HepG2 (cell line): ENCODE results near the gene PARD3. TPM values are rescaled to one million over a fixed set of nuclear protein-coding genes. Genes with fewer than 3 reads are reported as not detected.

ENCODE experiments used
- ATAC-seq: fragments of 200-7000 bp; cut with Tn5 transposase; 3 replicates; pipeline ENCODE4 v1.9.1; 2020; ENCODE audit warnings: mild to moderate bottlenecking, moderate library complexity
- BruUV-seq: library from RNA; stranded (reverse); fragments of 400-500 nt; replicated peaks from 2 replicates; lab custom pipeline; 2021; lab: Mats Ljungman, UMichigan
- CTCF ChIA-PET: fragments of 300-600 bp; formaldehyde crosslinking; extraction: SDS; loops from one replicate; lab custom pipeline; 2021; ENCODE audit warnings: low total read pairs, inconsistent platforms, low intra/inter-chr PET ratio; lab: Yijun Ruan, JAX
- POLR2A ChIA-PET: fragments of 350-600 bp; sonication (Branson Sonifier 250); formaldehyde crosslinking; loops from one replicate; lab custom pipeline; 2020; ENCODE audit warnings: antibody characterized with exemption, inconsistent platforms; lab: Yijun Ruan, JAX
- DNase-seq: peaks from one replicate; pipeline ENCODE4 v3.0.0-alpha.2; 2015; ENCODE audit warnings: low spot score
- FAIRE-seq: peaks from 3 replicates; lab custom pipeline; 2011; peaks lifted over from hg19 to GRCh38; lab: Jason Lieb, UNC
- H2AFZ ChIP-seq: one replicate; pipeline ENCODE4 v1.6.1; 2011; ENCODE audit warnings: low read length, inconsistent platforms
- H3K27ac ChIP-seq: fragments of 300-600 bp; 3 replicates; pipeline ENCODE4 v1.8.0; 2011; ENCODE audit warnings: mixed run types, mild to moderate bottlenecking, mixed read lengths, low read length, inconsistent platforms; ENCODE audit not compliant: insufficient read depth; ENCODE audit errors: extremely low read length
- H3K27me3 ChIP-seq, 2 experiments: fragments of 200-600 bp in 1 of 2; 2 replicates in 1 of 2; 3 replicates in 1 of 2; pipeline versions ENCODE4 v1.6.0 to v1.8.0; 2011; ENCODE audit warnings: low read length in 2 of 2, mild to moderate bottlenecking in 2 of 2, moderate library complexity in 2 of 2, inconsistent platforms in 1 of 2; ENCODE audit not compliant: insufficient read depth in 2 of 2, control insufficient read depth in 1 of 2
- H3K36me3 ChIP-seq, 2 experiments: fragments of 200-600 bp in 1 of 2; replicated peaks in 1 of 2; 2 replicates in 1 of 2; 3 replicates in 1 of 2; pipeline versions ENCODE4 v1.5.1 to v1.8.0; 2011; ENCODE audit warnings: low read length in 2 of 2, inconsistent platforms in 1 of 2; ENCODE audit not compliant: insufficient read depth in 2 of 2, control insufficient read depth in 1 of 2
- H3K4me1 ChIP-seq: 2 replicates; pipeline ENCODE4 v1.5.1; 2012; ENCODE audit warnings: low read length, inconsistent platforms; ENCODE audit not compliant: insufficient read depth
- H3K4me2 ChIP-seq: 2 replicates; pipeline ENCODE4 v1.6.0; 2011; ENCODE audit warnings: low read depth, low read length, inconsistent platforms
- H3K4me3 ChIP-seq, 3 experiments: fragments of 200-600 bp in 1 of 3; sonication (generic), shearing (Covaris generic) in 1 of 3; replicated peaks in 1 of 3; 2 replicates each; pipeline ENCODE4 v1.5.1; 2011 to 2016; ENCODE audit warnings: low read length in 3 of 3, inconsistent platforms in 2 of 3, low read depth in 2 of 3, mild to moderate bottlenecking in 2 of 3, control low read depth in 1 of 3, mixed read lengths in 1 of 3; ENCODE audit not compliant: insufficient read depth in 1 of 3
- H3K79me2 ChIP-seq: one replicate; pipeline ENCODE4 v1.6.1; 2011; ENCODE audit warnings: low read length, inconsistent platforms; ENCODE audit not compliant: insufficient read depth
- H3K9ac ChIP-seq: 2 replicates; pipeline ENCODE4 v1.6.0; 2011; ENCODE audit warnings: mild to moderate bottlenecking, low read depth, low read length, inconsistent platforms; ENCODE audit not compliant: insufficient read depth
- H3K9me3 ChIP-seq: 2 replicates; pipeline ENCODE4 v1.5.1; 2012; ENCODE audit warnings: mild to moderate bottlenecking, low read length
- H4K20me1 ChIP-seq: 2 replicates; pipeline ENCODE4 v1.6.0; 2011; ENCODE audit warnings: inconsistent platforms, mild to moderate bottlenecking, low read length, moderate library complexity; ENCODE audit not compliant: insufficient read depth
- ARHGAP35 ChIP-seq: sonication (generic); formaldehyde crosslinking; IDR thresholded peaks from 2 replicates; pipeline ENCODE4 v1.9.0; 2022; ENCODE audit warnings: mild to moderate bottlenecking, inconsistent platforms, moderate library complexity, missing genetic modification reagents, borderline replicate concordance
- ATF3 ChIP-seq: sonication (generic); formaldehyde crosslinking; IDR thresholded peaks from 2 replicates; pipeline ENCODE4 v1.4.0; 2020; ENCODE audit warnings: missing genetic modification reagents
- BRCA1 ChIP-seq: sonication (generic); formaldehyde crosslinking; IDR thresholded peaks from 2 replicates; pipeline ENCODE4 v1.4.0; 2020; ENCODE audit warnings: missing genetic modification reagents
- CBX2 ChIP-seq, 2 experiments: fragments of 200-600 bp in 1 of 2; sonication (generic); formaldehyde crosslinking in 1 of 2; IDR thresholded peaks; 2 replicates each; pipeline versions ENCODE4 v1.7.0 to v1.8.1; 2018 to 2022; ENCODE audit warnings: low read depth in 2 of 2, low read length in 1 of 2, mild to moderate bottlenecking in 1 of 2, missing genetic modification reagents in 1 of 2
- CHCHD3 ChIP-seq: sonication (generic); formaldehyde crosslinking; IDR thresholded peaks from 2 replicates; pipeline ENCODE4 v1.8.0; 2022; ENCODE audit warnings: mild to moderate bottlenecking, missing genetic modification reagents, moderate library complexity
- FOXK2 ChIP-seq: fragments of 450-650 bp; IDR thresholded peaks from 2 replicates; pipeline ENCODE4 v1.6.1; 2016
- LBX2 ChIP-seq: sonication (generic); formaldehyde crosslinking; IDR thresholded peaks from 2 replicates; pipeline ENCODE4 v1.5.0; 2020; ENCODE audit warnings: missing genetic modification reagents, mild to moderate bottlenecking, borderline replicate concordance
- MLX ChIP-seq: IDR thresholded peaks from 2 replicates; pipeline ENCODE4 v1.6.1; 2016
- NR0B2 ChIP-seq: sonication (generic); formaldehyde crosslinking; IDR thresholded peaks from 2 replicates; pipeline ENCODE4 v1.4.0; 2020; ENCODE audit warnings: mild to moderate bottlenecking, missing genetic modification reagents
- RBFOX2 ChIP-seq: fragments of 200-400 bp; formaldehyde crosslinking; IDR thresholded peaks from 2 replicates; pipeline ENCODE4 v1.6.1; 2017; ENCODE audit warnings: low read depth, mild to moderate bottlenecking, low read length
- SIX1 ChIP-seq: sonication (generic); formaldehyde crosslinking; IDR thresholded peaks from 2 replicates; pipeline ENCODE4 v1.4.0; 2020; ENCODE audit warnings: missing genetic modification reagents, borderline replicate concordance
- SP4 ChIP-seq: sonication (generic); formaldehyde crosslinking; IDR thresholded peaks from 2 replicates; pipeline ENCODE4 v1.8.1; 2023; ENCODE audit warnings: mild to moderate bottlenecking, missing genetic modification reagents
- TBX2 ChIP-seq: sonication (generic); formaldehyde crosslinking; IDR thresholded peaks from 2 replicates; pipeline ENCODE4 v1.5.0; 2020; ENCODE audit warnings: missing genetic modification reagents, mild to moderate bottlenecking, borderline replicate concordance
- ZNF879 ChIP-seq: sonication (generic); formaldehyde crosslinking; IDR thresholded peaks from 2 replicates; pipeline ENCODE4 v1.8.1; 2023; ENCODE audit warnings: missing genetic modification reagents
- WGBS: methylation state at CpG from one replicate; pipeline ENCODE4 v1.1.6; 2017; ENCODE audit warnings: low lambda C conversion rate; 5-methylcytosine and 5-hydroxymethylcytosine counted together
- in situ Hi-C: cut with HindIII; loops from 2 replicates; pipeline ENCODE4 v1.10.0; 2017; ENCODE audit warnings: low pct_unique_long_range_greater_than_20kb; ENCODE audit not compliant: extremely low pct_ligation_motif_present
- intact Hi-C: fragments of 100-400 bp; cut with micrococcal nuclease; formaldehyde crosslinking; loops from one replicate; pipeline ENCODE4 v1.10.0; 2022; ENCODE audit not compliant: unreplicated experiment
- polyA plus RNA-seq, 8 experiments: library from polyadenylated mRNA; depleted of rRNA in 3 of 8; stranded (reverse) in 7 of 8; unstranded in 1 of 8; fragments of >200 nt; fragmentation: Illumina TruSeq in 4 of 8; extraction: Trizol in 4 of 8; gene quantifications; 2 replicates each; pipeline versions ENCODE4 v1.2.1 to v1.2.3, GENCODE V29; 2011 to 2016; ENCODE audit warnings: low read depth in 4 of 8, missing spikeins in 1 of 8, mixed read lengths in 1 of 8; ENCODE audit not compliant: insufficient read depth in 1 of 8
- total RNA-seq, 5 experiments: library from RNA; depleted of rRNA; stranded (reverse); fragments of >200 nt; fragmentation: Illumina TruSeq; extraction: Trizol; gene quantifications; 2 replicates each; pipeline ENCODE4 v1.2.3, GENCODE V29; 2016; ENCODE audit warnings: low read depth in 1 of 5

Gene PARD3
- total and polyA plus RNA-seq, 2 of the 13 experiments (the other 11 are each of a cell fraction or from before 2014, with no cell fraction given) = 40.9 to 60.0 TPM

GRCh38 chr10:34715511-34716187, 99.4 kb downstream of the PARD3 start:
- Histone ChIP-seq H3K27me3 (no peaks in the 10 kb centered on the region), H3K4me1 (peaks cover 92% of the 10 kb centered on the region), H3K79me2 (peaks cover 82% of the 10 kb centered on the region)
- WGBS = 99% methylated on average over 8 of the region's 8 CpGs
- no peak for DNase-seq
- no TSS peak for BruUV-seq
- no peak for ATAC-seq
- no peak for TF ChIP-seq CBX2 (IDR thresholded peaks at IDR 0.05; ENCODE audit: low read depth, low read length)
- TF ChIP-seq CBX2 (CRISPR knock-in tag; IDR thresholded peaks at IDR 0.05; ENCODE audit: low read depth) = no peak
- TF ChIP-seq MLX = no peak
- TF ChIP-seq ARHGAP35 (CRISPR knock-in tag) = no peak
- TF ChIP-seq RBFOX2 = no peak
- TF ChIP-seq, all 625 proteins: peak for 0
- CTCF ChIA-PET = no interaction called here
- no peak for FAIRE-seq
- intact Hi-C loops = no loop called here
- POLR2A ChIA-PET = no interaction called here
- in situ Hi-C loops = no loop called here
- Histone ChIP-seq H3K9me3 (no peaks in the 10 kb centered on the region), H4K20me1 (peaks cover 22% of the 10 kb centered on the region), H2AFZ (no peak overlapping the region), H3K27ac (no peak overlapping the region), H3K4me3 (no peak overlapping the region), H3K36me3 (no peaks in the 10 kb centered on the region), H3K4me2 (no peak overlapping the region), H3K9ac (no peak overlapping the region)

- in situ Hi-C loops = no loop called here
- Histone ChIP-seq H4K20me1 (peaks cover 27% of the 10 kb centered on the region), H3K4me1 (peaks cover 91% of the 10 kb centered on the region), H2AFZ (no peak overlapping the region), H3K27ac (peak overlapping the region; percentile 35), H3K79me2 (peaks cover 83% of the 10 kb centered on the region), H3K36me3 (no peaks in the 10 kb centered on the region), H3K4me2 (peak overlapping the region; percentile 55), H3K27me3 (no peaks in the 10 kb centered on the region), H3K9me3 (no peaks in the 10 kb centered on the region), H3K4me3 (no peak overlapping the region; a peak in 1 of 6 replicates), H3K9ac (no peak overlapping the region)
- DNase-seq = peak; percentile 71
- intact Hi-C loops = no loop called here
- no peak for FAIRE-seq
- ATAC-seq = peak; percentile 75
- 0% methylated on average over 1 of the region's 1 CpG for WGBS
- no TSS peak for BruUV-seq
- ChIA-PET CTCF (no interaction called here), POLR2A (interaction anchor here (1.2 kb wide), 1 partner anchor 23 kb away, joined by 4 read pairs; no protein-coding TSS in a partner anchor)
- no peak for TF ChIP-seq LBX2 (CRISPR knock-in tag)
- TF ChIP-seq TBX2 (CRISPR knock-in tag) = no peak
- TF ChIP-seq NR0B2 (CRISPR knock-in tag) = no peak
- TF ChIP-seq ZNF879 (CRISPR knock-in tag) = no peak
- no peak for TF ChIP-seq SP4 (CRISPR knock-in tag)
- TF ChIP-seq FOXK2 = 0 out of 2 replicates have a peak, but pooled peaks have one; percentile 10
- peak; percentile 32; the same call in 1 of the 2 replicates for TF ChIP-seq SIX1 (CRISPR knock-in tag)
- TF ChIP-seq BRCA1 = no peak
- TF ChIP-seq CHCHD3 (CRISPR knock-in tag) = no peak
- TF ChIP-seq ATF3 (CRISPR knock-in tag) = 0 out of 2 replicates have a peak, but pooled peaks have one; percentile 28
These were observed 101.2 kb downstream of the PARD3 start for GRCh38 chr10:34713875-34714274.
